Measurements from ENCODE around the gene FANK1.

Gene FANK1

GRCh38 chr10:126036515-126036914 is 140.2 kb downstream of the FANK1 start:
- no peak for DNase-seq (ENCODE audit: low read depth in 1 of 2, low spot score in 1 of 2)
- TF ChIP-seq CTCF (IDR thresholded peaks at IDR 0.05; ENCODE audit: insufficient read depth, low read length) (no peak), GABPA (IDR thresholded peaks at IDR 0.05; ENCODE audit: low read depth) (no peak)
- TF ChIP-seq, protein P1, sequence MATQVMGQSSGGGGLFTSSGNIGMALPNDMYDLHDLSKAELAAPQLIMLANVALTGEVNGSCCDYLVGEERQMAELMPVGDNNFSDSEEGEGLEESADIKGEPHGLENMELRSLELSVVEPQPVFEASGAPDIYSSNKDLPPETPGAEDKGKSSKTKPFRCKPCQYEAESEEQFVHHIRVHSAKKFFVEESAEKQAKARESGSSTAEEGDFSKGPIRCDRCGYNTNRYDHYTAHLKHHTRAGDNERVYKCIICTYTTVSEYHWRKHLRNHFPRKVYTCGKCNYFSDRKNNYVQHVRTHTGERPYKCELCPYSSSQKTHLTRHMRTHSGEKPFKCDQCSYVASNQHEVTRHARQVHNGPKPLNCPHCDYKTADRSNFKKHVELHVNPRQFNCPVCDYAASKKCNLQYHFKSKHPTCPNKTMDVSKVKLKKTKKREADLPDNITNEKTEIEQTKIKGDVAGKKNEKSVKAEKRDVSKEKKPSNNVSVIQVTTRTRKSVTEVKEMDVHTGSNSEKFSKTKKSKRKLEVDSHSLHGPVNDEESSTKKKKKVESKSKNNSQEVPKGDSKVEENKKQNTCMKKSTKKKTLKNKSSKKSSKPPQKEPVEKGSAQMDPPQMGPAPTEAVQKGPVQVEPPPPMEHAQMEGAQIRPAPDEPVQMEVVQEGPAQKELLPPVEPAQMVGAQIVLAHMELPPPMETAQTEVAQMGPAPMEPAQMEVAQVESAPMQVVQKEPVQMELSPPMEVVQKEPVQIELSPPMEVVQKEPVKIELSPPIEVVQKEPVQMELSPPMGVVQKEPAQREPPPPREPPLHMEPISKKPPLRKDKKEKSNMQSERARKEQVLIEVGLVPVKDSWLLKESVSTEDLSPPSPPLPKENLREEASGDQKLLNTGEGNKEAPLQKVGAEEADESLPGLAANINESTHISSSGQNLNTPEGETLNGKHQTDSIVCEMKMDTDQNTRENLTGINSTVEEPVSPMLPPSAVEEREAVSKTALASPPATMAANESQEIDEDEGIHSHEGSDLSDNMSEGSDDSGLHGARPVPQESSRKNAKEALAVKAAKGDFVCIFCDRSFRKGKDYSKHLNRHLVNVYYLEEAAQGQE (IDR thresholded peaks at IDR 0.05; ENCODE audit: insufficient replicate concordance, low read depth): no peak
- Histone ChIP-seq H3K4me3 (replicated peaks; ENCODE audit: insufficient read depth, low read length) (no peak overlapping the region), H3K27me3 (ENCODE audit: insufficient read depth, poor library complexity, severe bottlenecking) (no peaks in the 10 kb centered on the region), H3K27ac (replicated peaks) (no peak overlapping the region)

DNA sequence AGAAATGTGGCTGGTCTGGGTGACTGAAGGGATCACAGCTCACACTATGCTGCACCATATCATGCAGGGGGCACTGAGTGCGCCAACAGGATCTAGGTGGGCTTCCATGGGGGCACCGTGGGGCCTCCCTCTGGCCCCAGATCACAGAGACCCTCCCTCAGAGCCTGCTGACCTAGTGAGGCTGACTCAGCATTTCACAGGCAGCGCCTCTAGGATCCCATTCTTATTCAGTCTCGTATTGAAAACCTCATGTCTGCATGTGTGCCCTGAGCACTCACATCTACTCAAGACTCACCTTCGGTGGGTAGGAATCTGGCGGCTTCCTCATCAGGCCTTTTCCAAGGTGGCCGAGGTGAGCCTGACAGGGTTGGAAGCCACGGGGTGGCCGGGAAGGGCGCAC is 141.6 kb downstream of the FANK1 start:
- H3K27ac ChIP-seq (replicated peaks): no peak overlapping the region
- H3K4me3 ChIP-seq (replicated peaks; ENCODE audit: insufficient read depth, low read length): no peak overlapping the region
- TF ChIP-seq GABPA (IDR thresholded peaks at IDR 0.05; ENCODE audit: low read depth): no peak
- TF ChIP-seq, protein P1 (IDR thresholded peaks at IDR 0.05; ENCODE audit: insufficient replicate concordance, low read depth): no peak
- no peak for TF ChIP-seq CTCF (IDR thresholded peaks at IDR 0.05; ENCODE audit: insufficient read depth, low read length)
- no peak for TF ChIP-seq SPI1 (IDR thresholded peaks at IDR 0.05; ENCODE audit: borderline replicate concordance, low read depth)
- no peak for TF ChIP-seq POLR2AphosphoS5 (IDR thresholded peaks at IDR 0.05; ENCODE audit: low read depth)
- DNase-seq (ENCODE audit: low read depth in 1 of 2, low spot score in 1 of 2): no peak
- H3K27me3 ChIP-seq (ENCODE audit: insufficient read depth, poor library complexity, severe bottlenecking): no peaks in the 10 kb centered on the region

DNA sequence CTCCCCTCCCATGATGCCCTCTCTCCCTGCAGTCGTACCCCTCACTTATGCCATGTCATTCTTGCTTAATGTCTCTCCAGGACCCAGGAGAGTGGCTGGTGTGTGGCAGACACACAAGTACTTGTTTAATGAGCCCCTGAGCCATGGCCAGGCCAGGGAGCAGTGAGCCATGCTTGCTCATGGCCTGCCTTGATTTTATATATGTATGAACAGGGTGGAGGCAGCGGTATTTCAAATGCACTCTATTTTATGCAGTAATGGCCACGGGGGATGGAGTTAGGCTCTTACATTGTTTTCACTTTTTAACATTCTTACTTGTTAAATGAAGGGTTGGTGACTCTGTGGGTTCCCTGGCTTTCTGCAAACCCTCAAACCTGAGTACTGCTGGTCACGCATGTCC is 144.8 kb downstream of the FANK1 start:
- Histone ChIP-seq H3K27me3 (ENCODE audit: insufficient read depth, poor library complexity, severe bottlenecking) (no peaks in the 10 kb centered on the region), H3K27ac (replicated peaks) (peak overlapping the region; percentile 76), H3K4me3 (replicated peaks; ENCODE audit: insufficient read depth, low read length) (no peak overlapping the region)
- no peak for TF ChIP-seq CTCF (IDR thresholded peaks at IDR 0.05; ENCODE audit: insufficient read depth, low read length)
- no peak for TF ChIP-seq POLR2AphosphoS5 (IDR thresholded peaks at IDR 0.05; ENCODE audit: low read depth)
- no peak for TF ChIP-seq GABPA (IDR thresholded peaks at IDR 0.05; ENCODE audit: low read depth)
- no peak for TF ChIP-seq SPI1 (IDR thresholded peaks at IDR 0.05; ENCODE audit: borderline replicate concordance, low read depth)
- TF ChIP-seq, protein P1 (IDR thresholded peaks at IDR 0.05; ENCODE audit: insufficient replicate concordance, low read depth): no peak
- no peak for DNase-seq (ENCODE audit: low read depth in 1 of 2, low spot score in 1 of 2)

Measured in HL-60 (cell line).